ENCODE data around the gene AMN.

DNA sequence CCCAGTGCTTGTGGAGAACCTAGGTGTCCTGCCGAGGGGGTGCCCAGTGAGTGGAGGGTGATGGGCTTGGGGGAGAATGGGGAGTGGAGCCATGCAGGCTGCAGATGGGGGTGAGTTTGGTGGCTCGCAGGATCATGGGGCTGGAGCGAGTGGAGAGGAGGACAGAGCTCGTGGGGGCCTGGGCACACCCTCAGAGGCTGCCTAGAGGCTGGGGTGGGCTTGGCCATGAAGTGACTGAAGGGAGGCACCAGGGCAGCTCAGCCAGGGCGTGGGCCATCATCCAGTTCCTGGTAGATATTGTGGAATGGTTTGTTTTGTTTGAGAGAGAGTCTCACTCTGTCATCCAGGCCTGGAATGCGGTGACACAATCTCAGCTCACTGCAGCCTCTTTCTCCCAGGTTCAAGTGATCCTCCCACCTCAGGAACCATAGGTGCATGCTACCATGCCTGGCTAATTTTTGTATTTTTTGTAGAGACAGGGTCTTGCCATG lies 43.4 kb upstream of the AMN start:
- TF ChIP-seq TAF1 (IDR thresholded peaks at IDR 0.05; ENCODE audit: borderline replicate concordance, insufficient read depth, low read length) (no peak), POLR2AphosphoS5 (IDR thresholded peaks at IDR 0.05; ENCODE audit: low read depth, low read length) (no peak), SIN3A (IDR thresholded peaks at IDR 0.05; ENCODE audit: borderline replicate concordance, insufficient read depth, low read length) (no peak), FOXP2 (optimal IDR thresholded peaks at IDR 0.05; ENCODE audit: borderline replicate concordance, extremely low read depth, extremely low read length, insufficient read depth) (no peak)
- TF ChIP-seq, protein P1, sequence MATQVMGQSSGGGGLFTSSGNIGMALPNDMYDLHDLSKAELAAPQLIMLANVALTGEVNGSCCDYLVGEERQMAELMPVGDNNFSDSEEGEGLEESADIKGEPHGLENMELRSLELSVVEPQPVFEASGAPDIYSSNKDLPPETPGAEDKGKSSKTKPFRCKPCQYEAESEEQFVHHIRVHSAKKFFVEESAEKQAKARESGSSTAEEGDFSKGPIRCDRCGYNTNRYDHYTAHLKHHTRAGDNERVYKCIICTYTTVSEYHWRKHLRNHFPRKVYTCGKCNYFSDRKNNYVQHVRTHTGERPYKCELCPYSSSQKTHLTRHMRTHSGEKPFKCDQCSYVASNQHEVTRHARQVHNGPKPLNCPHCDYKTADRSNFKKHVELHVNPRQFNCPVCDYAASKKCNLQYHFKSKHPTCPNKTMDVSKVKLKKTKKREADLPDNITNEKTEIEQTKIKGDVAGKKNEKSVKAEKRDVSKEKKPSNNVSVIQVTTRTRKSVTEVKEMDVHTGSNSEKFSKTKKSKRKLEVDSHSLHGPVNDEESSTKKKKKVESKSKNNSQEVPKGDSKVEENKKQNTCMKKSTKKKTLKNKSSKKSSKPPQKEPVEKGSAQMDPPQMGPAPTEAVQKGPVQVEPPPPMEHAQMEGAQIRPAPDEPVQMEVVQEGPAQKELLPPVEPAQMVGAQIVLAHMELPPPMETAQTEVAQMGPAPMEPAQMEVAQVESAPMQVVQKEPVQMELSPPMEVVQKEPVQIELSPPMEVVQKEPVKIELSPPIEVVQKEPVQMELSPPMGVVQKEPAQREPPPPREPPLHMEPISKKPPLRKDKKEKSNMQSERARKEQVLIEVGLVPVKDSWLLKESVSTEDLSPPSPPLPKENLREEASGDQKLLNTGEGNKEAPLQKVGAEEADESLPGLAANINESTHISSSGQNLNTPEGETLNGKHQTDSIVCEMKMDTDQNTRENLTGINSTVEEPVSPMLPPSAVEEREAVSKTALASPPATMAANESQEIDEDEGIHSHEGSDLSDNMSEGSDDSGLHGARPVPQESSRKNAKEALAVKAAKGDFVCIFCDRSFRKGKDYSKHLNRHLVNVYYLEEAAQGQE (IDR thresholded peaks at IDR 0.05; ENCODE audit: insufficient read depth in 1 of 2, low read depth in 2 of 2, low read length in 2 of 2), result no peak

Data from PFSK-1 (cell line).